ENCODE measurements around the gene LGALS9.

Gene LGALS9

GRCh38 chr17:27630607-27631410 is at the start of gene LGALS9:
TSS of gene LGALS9 (plus strand) at chr17:27631188. CDS start at chr17:27631266, 78 bp downstream.
- in situ Hi-C loops (cut with MboI; ENCODE audit: low sequenced_read_pairs) = loop anchor here (10.0 kb wide), 2 partner anchors 56 to 114 kb away; no protein-coding TSS in a partner anchor
- no peaks in the 10 kb centered on the region for H3K27me3 ChIP-seq (ENCODE audit: low read depth)
- DNase-seq (ENCODE audit: low spot score in 2 of 2) = no peak
- H3K4me1 ChIP-seq = no peaks in the 10 kb centered on the region
- H3K36me3 ChIP-seq (replicated peaks) = no peaks in the 10 kb centered on the region
- no peaks in the 10 kb centered on the region for H3K9me3 ChIP-seq
- no peak within 1 kb of the TSS for H3K4me3 ChIP-seq

GRCh38 chr17:27582696-27583095 is 48.3 kb upstream of the LGALS9 start:
- Histone ChIP-seq H3K36me3 (replicated peaks) (no peaks in the 10 kb centered on the region), H3K4me3 (no peak overlapping the region)
- in situ Hi-C loops (cut with MboI; ENCODE audit: low sequenced_read_pairs) = no loop called here

GRCh38 chr17:27585153-27585681 is 45.8 kb upstream of the LGALS9 start:
- no peak for DNase-seq (ENCODE audit: low spot score in 2 of 2)
- in situ Hi-C loops (cut with MboI; ENCODE audit: low sequenced_read_pairs) = no loop called here
- Histone ChIP-seq H3K27me3 (ENCODE audit: low read depth) (no peaks in the 10 kb centered on the region), H3K9me3 (no peaks in the 10 kb centered on the region), H3K4me1 (no peaks in the 10 kb centered on the region), H3K36me3 (replicated peaks) (no peaks in the 10 kb centered on the region; the same call in 1 of the 2 replicates), H3K4me3 (no peak overlapping the region)

More at GRCh38 chr17:27582696-27583095, 48.3 kb upstream of the LGALS9 start:
- no peak for DNase-seq (ENCODE audit: low spot score in 2 of 2)
- Histone ChIP-seq H3K4me1 (no peaks in the 10 kb centered on the region), H3K27me3 (ENCODE audit: low read depth) (no peaks in the 10 kb centered on the region), H3K9me3 (no peaks in the 10 kb centered on the region)

- Histone ChIP-seq H3K4me3 (no peak overlapping the region), H3K27me3 (ENCODE audit: low read depth) (no peaks in the 10 kb centered on the region), H3K9me3 (no peaks in the 10 kb centered on the region), H3K36me3 (replicated peaks) (no peaks in the 10 kb centered on the region; the same call in 1 of the 2 replicates), H3K4me1 (no peaks in the 10 kb centered on the region)
- in situ Hi-C loops (cut with MboI; ENCODE audit: low sequenced_read_pairs) = no loop called here
- no peak for DNase-seq (ENCODE audit: low spot score in 2 of 2)
These were observed 45.2 kb upstream of the LGALS9 start for GRCh38 chr17:27585792-27586191.

GRCh38 chr17:27586203-27586721 is 44.7 kb upstream of the LGALS9 start:
- no peak for DNase-seq (ENCODE audit: low spot score in 2 of 2)
- Histone ChIP-seq H3K27me3 (ENCODE audit: low read depth) (no peaks in the 10 kb centered on the region), H3K4me3 (no peak overlapping the region), H3K4me1 (no peaks in the 10 kb centered on the region), H3K9me3 (no peaks in the 10 kb centered on the region), H3K36me3 (replicated peaks) (no peaks in the 10 kb centered on the region; the same call in 1 of the 2 replicates)
- in situ Hi-C loops (cut with MboI; ENCODE audit: low sequenced_read_pairs) = no loop called here

- no peaks in the 10 kb centered on the region for H3K9me3 ChIP-seq
- no peaks in the 10 kb centered on the region; the same call in 1 of the 2 replicates for H3K36me3 ChIP-seq (replicated peaks)
- no peaks in the 10 kb centered on the region for H3K27me3 ChIP-seq (ENCODE audit: low read depth)
- H3K4me1 ChIP-seq = no peaks in the 10 kb centered on the region
- DNase-seq (ENCODE audit: low spot score in 2 of 2) = no peak
- H3K4me3 ChIP-seq = no peak overlapping the region
- in situ Hi-C loops (cut with MboI; ENCODE audit: low sequenced_read_pairs) = no loop called here
These were observed 42.6 kb upstream of the LGALS9 start for GRCh38 chr17:27588354-27588753.

- DNase-seq (ENCODE audit: low spot score in 2 of 2) = no peak
- Histone ChIP-seq H3K4me1 (no peaks in the 10 kb centered on the region), H3K36me3 (replicated peaks) (no peaks in the 10 kb centered on the region; the same call in 1 of the 2 replicates), H3K27me3 (ENCODE audit: low read depth) (no peaks in the 10 kb centered on the region), H3K9me3 (no peaks in the 10 kb centered on the region), H3K4me3 (no peak overlapping the region)
- in situ Hi-C loops (cut with MboI; ENCODE audit: low sequenced_read_pairs) = loop anchor here (10.0 kb wide), 1 partner anchor 196 kb away; no protein-coding TSS in a partner anchor
These were observed 40.1 kb upstream of the LGALS9 start for GRCh38 chr17:27590864-27591263.

GRCh38 chr17:27591986-27592385 is 39.0 kb upstream of the LGALS9 start:
- in situ Hi-C loops (cut with MboI; ENCODE audit: low sequenced_read_pairs) = loop anchor here (10.0 kb wide), 1 partner anchor 197 kb away; no protein-coding TSS in a partner anchor
- Histone ChIP-seq H3K27me3 (ENCODE audit: low read depth) (no peaks in the 10 kb centered on the region), H3K4me3 (no peak overlapping the region), H3K4me1 (no peaks in the 10 kb centered on the region), H3K9me3 (no peaks in the 10 kb centered on the region), H3K36me3 (replicated peaks) (no peaks in the 10 kb centered on the region; the same call in 1 of the 2 replicates)
- DNase-seq (ENCODE audit: low spot score in 2 of 2) = no peak

- no peaks in the 10 kb centered on the region for H3K4me1 ChIP-seq
- in situ Hi-C loops (cut with MboI; ENCODE audit: low sequenced_read_pairs) = loop anchor here (10.0 kb wide), 1 partner anchor 199 kb away; no protein-coding TSS in a partner anchor
These were observed 37.6 kb upstream of the LGALS9 start for GRCh38 chr17:27593232-27593856.

GRCh38 chr17:27593857-27594255 is 37.1 kb upstream of the LGALS9 start:
- no peaks in the 10 kb centered on the region; the same call in 1 of the 2 replicates for H3K36me3 ChIP-seq (replicated peaks)

More at GRCh38 chr17:27593232-27593856, 37.6 kb upstream of the LGALS9 start:
- H3K27me3 ChIP-seq (ENCODE audit: low read depth) = no peaks in the 10 kb centered on the region
- DNase-seq (ENCODE audit: low spot score in 2 of 2) = no peak
- no peak overlapping the region for H3K4me3 ChIP-seq
- H3K36me3 ChIP-seq (replicated peaks) = no peaks in the 10 kb centered on the region; the same call in 1 of the 2 replicates
- H3K9me3 ChIP-seq = no peaks in the 10 kb centered on the region

GRCh38 chr17:27595208-27595607 is 35.8 kb upstream of the LGALS9 start:
- H3K36me3 ChIP-seq (replicated peaks) = no peaks in the 10 kb centered on the region
- in situ Hi-C loops (cut with MboI; ENCODE audit: low sequenced_read_pairs) = loop anchor here (5.0 to 10.0 kb wide), 2 partner anchors 200 to 243 kb away; no protein-coding TSS in a partner anchor
- H3K4me1 ChIP-seq = no peaks in the 10 kb centered on the region
- DNase-seq (ENCODE audit: low spot score in 2 of 2) = no peak
- H3K27me3 ChIP-seq (ENCODE audit: low read depth) = no peaks in the 10 kb centered on the region
- H3K9me3 ChIP-seq = no peaks in the 10 kb centered on the region
- H3K4me3 ChIP-seq = no peak overlapping the region

More at GRCh38 chr17:27593857-27594255, 37.1 kb upstream of the LGALS9 start:
- DNase-seq (ENCODE audit: low spot score in 2 of 2) = no peak
- in situ Hi-C loops (cut with MboI; ENCODE audit: low sequenced_read_pairs) = loop anchor here (10.0 kb wide), 1 partner anchor 199 kb away; no protein-coding TSS in a partner anchor
- no peaks in the 10 kb centered on the region for H3K27me3 ChIP-seq (ENCODE audit: low read depth)
- no peak overlapping the region for H3K4me3 ChIP-seq
- H3K4me1 ChIP-seq = no peaks in the 10 kb centered on the region
- H3K9me3 ChIP-seq = no peaks in the 10 kb centered on the region

- Histone ChIP-seq H3K4me3 (no peak overlapping the region), H3K27me3 (ENCODE audit: low read depth) (no peaks in the 10 kb centered on the region), H3K9me3 (no peaks in the 10 kb centered on the region), H3K4me1 (no peaks in the 10 kb centered on the region), H3K36me3 (replicated peaks) (no peaks in the 10 kb centered on the region; the same call in 1 of the 2 replicates)
- in situ Hi-C loops (cut with MboI; ENCODE audit: low sequenced_read_pairs) = loop anchor here (5.0 to 10.0 kb wide), 2 partner anchors 201 to 244 kb away; no protein-coding TSS in a partner anchor
- DNase-seq (ENCODE audit: low spot score in 2 of 2) = no peak
These were observed 34.9 kb upstream of the LGALS9 start for GRCh38 chr17:27596096-27596495.

- in situ Hi-C loops (cut with MboI; ENCODE audit: low sequenced_read_pairs) = loop anchor here (5.0 to 10.0 kb wide), 2 partner anchors 202 to 244 kb away; no protein-coding TSS in a partner anchor
- no peaks in the 10 kb centered on the region; the same call in 1 of the 2 replicates for H3K36me3 ChIP-seq (replicated peaks)
- no peak for DNase-seq (ENCODE audit: low spot score in 2 of 2)
- no peaks in the 10 kb centered on the region for H3K9me3 ChIP-seq
- no peaks in the 10 kb centered on the region for H3K4me1 ChIP-seq
- no peaks in the 10 kb centered on the region for H3K27me3 ChIP-seq (ENCODE audit: low read depth)
- no peak overlapping the region for H3K4me3 ChIP-seq
These were observed 34.3 kb upstream of the LGALS9 start for GRCh38 chr17:27596566-27597187.
